PC-3 (cell line): Measurements from ENCODE around the gene ZSWIM8. TPM values are rescaled to one million over a fixed set of nuclear protein-coding genes. Genes with fewer than 3 reads are reported as not detected.
A peak's percentile ranks its signal among the peaks of the same experiment; 100 is the strongest.

Source experiments
- ATAC-seq: fragments of 200-7000 bp; cut with Tn5 transposase; 2 replicates; pipeline ENCODE4 v1.9.1; 2020; ENCODE audit warnings: mild to moderate bottlenecking, moderate library complexity
- BruUV-seq: library from RNA; stranded (reverse); fragments of 400-500 nt; replicated peaks from 2 replicates; lab custom pipeline; 2021; lab: Mats Ljungman, UMichigan
- CTCF ChIA-PET: fragments of 300-600 bp; sonication (Branson Sonifier 250); formaldehyde crosslinking; loops from one replicate; lab custom pipeline; 2022; ENCODE audit warnings: antibody characterized with exemption; lab: Charles Lee
- POLR2A ChIA-PET: fragments of 300-600 bp; sonication (Branson Sonifier 250); formaldehyde crosslinking; loops from one replicate; lab custom pipeline; 2022; ENCODE audit warnings: antibody characterized with exemption; ENCODE audit not compliant: unreplicated experiment; lab: Charles Lee
- DNase-seq: peaks from one replicate; pipeline ENCODE4 v3.0.0-alpha.2; 2015
- H2AFZ ChIP-seq: fragments of 300-600 bp; sonication (generic); 2 replicates; pipeline ENCODE4 v1.6.0; 2016; ENCODE audit warnings: antibody characterized with exemption, low read length
- H3F3A ChIP-seq: fragments of 300-600 bp; sonication (generic); one replicate; pipeline ENCODE4 v1.6.0; 2017; ENCODE audit warnings: antibody characterized with exemption, low read length, control low read depth, mild to moderate bottlenecking; ENCODE audit not compliant: unreplicated experiment
- H3K27ac ChIP-seq: fragments of 300-600 bp; sonication (generic); 2 replicates; pipeline ENCODE4 v1.5.1; 2016; ENCODE audit warnings: mild to moderate bottlenecking, low read length
- H3K27me3 ChIP-seq: fragments of 300-600 bp; sonication (generic); 2 replicates; pipeline ENCODE4 v1.6.1; 2016; ENCODE audit warnings: low read length, mixed read lengths
- H3K36me3 ChIP-seq: fragments of 300-600 bp; sonication (generic); 2 replicates; pipeline ENCODE4 v1.6.1; 2016; ENCODE audit warnings: low read depth, mixed run types, low read length, mixed read lengths
- H3K4me1 ChIP-seq: fragments of 300-600 bp; sonication (generic); 2 replicates; pipeline ENCODE4 v1.5.1; 2016; ENCODE audit warnings: low read length; ENCODE audit not compliant: insufficient read depth
- H3K4me2 ChIP-seq: fragments of 300-600 bp; sonication (generic); 2 replicates; pipeline ENCODE4 v1.6.0; 2016; ENCODE audit warnings: low read length
- H3K4me3 ChIP-seq: fragments of 300-600 bp; sonication (generic); 2 replicates; pipeline ENCODE4 v1.5.1; 2016; ENCODE audit warnings: mild to moderate bottlenecking, low read length, mixed read lengths
- H3K79me2 ChIP-seq: fragments of 300-600 bp; sonication (generic); 2 replicates; pipeline ENCODE4 v1.6.1; 2017; ENCODE audit warnings: low read length, mixed read lengths
- H3K9ac ChIP-seq: fragments of 300-600 bp; sonication (generic); 2 replicates; pipeline ENCODE4 v1.6.0; 2016; ENCODE audit warnings: mild to moderate bottlenecking, low read length
- H3K9me2 ChIP-seq: fragments of 300-600 bp; sonication (generic); replicated peaks from 2 replicates; pipeline ENCODE4 v1.6.1; 2016; ENCODE audit warnings: mixed run types, low read length, mixed read lengths
- H3K9me3 ChIP-seq: fragments of 300-600 bp; sonication (generic); 2 replicates; pipeline ENCODE4 v1.6.1; 2016; ENCODE audit warnings: low read length, mixed read lengths
- H4K20me1 ChIP-seq: fragments of 300-600 bp; sonication (generic); 2 replicates; pipeline ENCODE4 v1.6.1; 2016; ENCODE audit warnings: low read length, mixed read lengths
- CTCF ChIP-seq: fragments of 300-600 bp; sonication (generic); conservative IDR thresholded peaks from 2 replicates; pipeline ENCODE4 v1.5.1; 2017; ENCODE audit warnings: antibody characterized with exemption, low read depth, mild to moderate bottlenecking, low read length
- EZH2 ChIP-seq: fragments of 300-600 bp; sonication (generic); IDR thresholded peaks from one replicate; pipeline ENCODE4 v1.6.1; 2017; ENCODE audit warnings: antibody characterized with exemption, mild to moderate bottlenecking, low read length; ENCODE audit not compliant: unreplicated experiment
- EZH2phosphoT487 ChIP-seq: fragments of 300-600 bp; sonication (generic); IDR thresholded peaks from 2 replicates; pipeline ENCODE4 v1.6.1; 2018; ENCODE audit warnings: mild to moderate bottlenecking, antibody characterized with exemption, low read length, borderline replicate concordance
- intact Hi-C: fragments of 100-400 bp; cut with micrococcal nuclease; formaldehyde crosslinking; loops from 2 replicates; pipeline ENCODE4 v1.9.0; 2023
- total RNA-seq: library from RNA; depleted of rRNA; stranded (reverse); fragments of >200 nt; gene quantifications from 2 replicates; pipeline ENCODE4 v1.2.3, GENCODE V29; 2014

Gene ZSWIM8
- total RNA-seq, 1 experiment from 2014 or later: 152 TPM

GRCh38 chr10:73781879-73782748 is 3.3 kb upstream of the ZSWIM8 start, which contains the start of gene CHCHD1:
TSS of gene CHCHD1 (plus strand) at chr10:73782048. CDS start at chr10:73782076, 28 bp downstream.
- Histone ChIP-seq H3K9ac (peak within 1 kb of the TSS; percentile 81), H3K4me1 (peaks cover 42% of the 10 kb centered on the region), H3K4me3 (peak within 1 kb of the TSS; percentile 66), H3K9me3 (no peaks in the 10 kb centered on the region), H3K36me3 (peaks cover 15% of the 10 kb centered on the region), H4K20me1 (0 out of 2 replicates have a peak, but pooled peaks cover 12% of the 10 kb centered on the region), H3K4me2 (peak within 1 kb of the TSS; percentile 86), H2AFZ (peak within 1 kb of the TSS; percentile 78), H3K27ac (peak within 1 kb of the TSS; percentile 42), H3K27me3 (no peaks in the 10 kb centered on the region), H3F3A (peaks cover 14% of the 10 kb centered on the region), H3K9me2 (no peaks in the 10 kb centered on the region), H3K79me2 (peaks cover 91% of the 10 kb centered on the region)
- TF ChIP-seq EZH2 (no peak), EZH2phosphoT487 (no peak), CTCF (no peak)
- ChIA-PET POLR2A (interaction anchor here (0.6 to 1.7 kb wide), 10 partner anchors 9 to 205 kb away, joined by 3 to 13 read pairs (median 4); a partner anchor contains a TSS), CTCF (interaction anchor here (1.1 to 2.5 kb wide), 3 partner anchors 35 to 97 kb away, joined by 3 to 10 read pairs (median 9); no protein-coding TSS in a partner anchor)
- intact Hi-C loops: loop anchor here (1.0 kb wide), 1 partner anchor 9 kb away; no protein-coding TSS in a partner anchor
- ATAC-seq: peak; percentile 57
- peak; percentile 100 for DNase-seq
- TSS peak; percentile 32 for BruUV-seq

- DNase-seq (no peak), ATAC-seq (no peak)
- 0 out of 2 replicates have a peak overlapping the region, but pooled peaks have one; percentile 78 for H2AFZ ChIP-seq
- H3K4me3 ChIP-seq: peak overlapping the region; percentile 66
- peak overlapping the region; percentile 86 for H3K4me2 ChIP-seq
- H3K27me3 ChIP-seq: no peaks in the 10 kb centered on the region
- H3F3A ChIP-seq: peaks cover 12% of the 10 kb centered on the region
- H3K27ac ChIP-seq: no peak overlapping the region
- intact Hi-C loops: no loop called here
- H3K9me2 ChIP-seq: no peaks in the 10 kb centered on the region
- peaks cover 45% of the 10 kb centered on the region for H3K4me1 ChIP-seq
- CTCF ChIA-PET: no interaction called here
- TF ChIP-seq CTCF: no peak
- TF ChIP-seq EZH2: no peak
- TF ChIP-seq EZH2phosphoT487: no peak
- peaks cover 91% of the 10 kb centered on the region for H3K79me2 ChIP-seq
- no TSS peak for BruUV-seq
- 0 out of 2 replicates have a peak, but pooled peaks cover 11% of the 10 kb centered on the region for H4K20me1 ChIP-seq
- H3K36me3 ChIP-seq: peaks cover 12% of the 10 kb centered on the region
- H3K9me3 ChIP-seq: no peaks in the 10 kb centered on the region
- peak overlapping the region; percentile 81 for H3K9ac ChIP-seq
- POLR2A ChIA-PET: no interaction called here
These were observed 2.7 kb upstream of the ZSWIM8 start for GRCh38 chr10:73782749-73783085.
